GM19240 (cell line): ENCODE measurements around the gene GAB3.
"Not testable (repeated sequence)": the region's sequence is repeated elsewhere in the genome, so short reads cannot be mapped to it uniquely, and the experiment has no call there.

Experiments used
- DNase-seq: peaks from one replicate; pipeline ENCODE4 v3.0.0; 2011; ENCODE audit warnings: low spot score; ENCODE audit not compliant: insufficient read length

Gene GAB3

DNA sequence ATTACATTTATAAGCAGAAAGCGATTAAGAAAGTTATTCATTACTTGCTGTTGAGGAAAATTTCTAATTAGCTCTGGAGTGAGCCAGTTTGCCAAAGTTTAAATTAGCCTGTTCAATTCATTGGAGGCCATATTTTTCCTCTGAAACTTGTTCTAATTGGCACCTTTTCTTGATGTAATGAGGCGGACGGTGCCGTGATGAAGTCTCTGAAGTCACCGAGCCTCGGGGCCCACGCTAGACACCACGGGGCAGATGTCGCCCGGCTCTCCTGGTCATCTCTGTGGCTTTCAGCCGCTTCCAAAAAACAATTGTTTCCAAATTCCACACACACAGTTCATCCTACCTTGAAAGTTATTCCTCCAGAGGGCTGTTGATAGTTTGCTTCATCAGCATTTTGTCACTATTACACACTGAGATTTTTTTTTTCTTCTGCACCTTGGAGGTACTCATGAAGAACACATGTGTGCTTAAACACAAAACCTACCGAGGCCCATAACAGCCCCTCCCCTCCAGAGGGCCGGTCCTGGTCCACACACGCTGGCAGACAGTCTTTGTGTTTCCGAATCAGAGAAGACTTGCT, 93.6 kb downstream of the GAB3 start:
- no peak for DNase-seq

DNA sequence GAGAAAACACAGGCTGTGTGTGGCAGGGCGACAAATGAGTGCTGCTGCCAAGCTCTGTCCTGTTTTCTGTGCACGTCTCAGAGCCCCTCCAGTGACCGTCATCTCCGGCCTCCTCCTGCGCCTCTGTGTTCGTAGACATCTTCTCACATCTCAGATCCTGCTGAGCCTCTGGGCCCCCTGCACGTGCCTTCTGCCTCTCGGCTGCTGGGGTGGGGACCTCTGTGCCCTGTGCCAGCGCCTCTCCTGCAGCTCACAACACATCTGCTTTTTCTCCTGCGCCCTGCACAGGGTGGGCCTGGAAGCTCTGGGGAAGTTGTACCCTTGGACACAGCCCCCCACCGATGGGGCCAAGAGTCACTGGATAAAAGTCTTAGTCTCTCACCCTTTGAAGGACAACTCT, 95.1 kb downstream of the GAB3 start:
- no peak for DNase-seq

GRCh38 chrX:154655346-154655745, 95.5 kb downstream of the GAB3 start:
- DNase-seq = no peak

DNA sequence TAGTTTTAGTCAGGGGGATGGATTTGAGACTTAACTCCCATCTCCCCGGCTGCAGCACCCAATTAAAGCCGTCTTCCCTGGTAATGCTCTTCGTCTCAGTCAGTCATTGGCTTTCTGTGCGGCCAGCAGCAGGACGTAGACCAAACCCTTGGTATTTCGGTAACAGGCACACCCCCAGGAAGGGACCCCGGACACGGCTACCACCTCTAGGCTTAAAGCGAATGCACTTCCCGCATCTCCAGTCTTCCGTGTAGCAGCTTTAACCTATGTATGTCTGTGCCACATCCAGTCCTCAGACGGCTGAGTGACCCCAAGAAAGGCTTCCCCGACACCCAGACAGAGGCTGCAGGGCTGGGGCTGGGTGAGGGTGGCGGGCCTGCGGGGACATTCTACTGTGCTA, 96.0 kb downstream of the GAB3 start:
- no peak for DNase-seq

GRCh38 chrX:154654372-154654771, 96.5 kb downstream of the GAB3 start:
- DNase-seq = no peak

GRCh38 chrX:154653413-154653812, 97.5 kb downstream of the GAB3 start, which contains the start of gene CTAG2:
CTAG2 (minus strand) TSS chrX:154653579; CDS start chrX:154653515, 64 bp downstream.
- not testable (repeated sequence) for DNase-seq

DNA sequence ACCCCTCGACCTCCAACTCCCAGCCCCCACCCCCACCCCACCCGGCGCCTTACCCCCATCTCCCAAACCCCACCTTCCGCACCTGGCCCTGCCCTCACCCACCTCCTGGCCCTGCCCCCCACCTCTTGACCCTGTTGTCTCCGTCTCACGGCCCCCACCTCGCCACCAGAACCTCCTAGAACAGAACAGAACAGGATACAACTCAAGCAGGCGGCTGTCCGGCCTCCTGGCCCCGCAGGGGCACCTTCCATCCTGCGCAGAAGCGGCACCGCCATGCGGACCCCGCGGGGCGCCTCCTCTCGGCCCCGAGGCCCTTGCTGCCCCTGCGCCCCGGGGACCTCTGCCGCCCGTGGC, 97.9 kb downstream of the GAB3 start:
- DNase-seq = no peak

- no peak for DNase-seq
Observed at GRCh38 chrX:154652311-154653047, 98.4 kb downstream of the GAB3 start.

DNA sequence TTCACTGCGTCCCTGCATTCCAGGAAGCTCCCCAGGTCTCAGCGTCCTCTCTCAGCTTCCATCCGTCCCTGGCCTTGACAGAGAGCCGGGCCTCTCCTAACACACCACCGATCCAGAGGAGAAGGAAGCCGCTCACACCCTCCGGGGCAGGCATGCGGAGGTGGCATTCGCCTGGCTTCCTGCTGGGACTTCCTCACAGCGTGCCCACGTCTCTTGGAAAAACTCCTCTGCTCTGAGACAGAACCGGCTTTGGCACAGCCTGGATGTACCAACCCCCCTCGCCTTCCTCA, 100.7 kb downstream of the GAB3 start:
- DNase-seq = no peak

DNA sequence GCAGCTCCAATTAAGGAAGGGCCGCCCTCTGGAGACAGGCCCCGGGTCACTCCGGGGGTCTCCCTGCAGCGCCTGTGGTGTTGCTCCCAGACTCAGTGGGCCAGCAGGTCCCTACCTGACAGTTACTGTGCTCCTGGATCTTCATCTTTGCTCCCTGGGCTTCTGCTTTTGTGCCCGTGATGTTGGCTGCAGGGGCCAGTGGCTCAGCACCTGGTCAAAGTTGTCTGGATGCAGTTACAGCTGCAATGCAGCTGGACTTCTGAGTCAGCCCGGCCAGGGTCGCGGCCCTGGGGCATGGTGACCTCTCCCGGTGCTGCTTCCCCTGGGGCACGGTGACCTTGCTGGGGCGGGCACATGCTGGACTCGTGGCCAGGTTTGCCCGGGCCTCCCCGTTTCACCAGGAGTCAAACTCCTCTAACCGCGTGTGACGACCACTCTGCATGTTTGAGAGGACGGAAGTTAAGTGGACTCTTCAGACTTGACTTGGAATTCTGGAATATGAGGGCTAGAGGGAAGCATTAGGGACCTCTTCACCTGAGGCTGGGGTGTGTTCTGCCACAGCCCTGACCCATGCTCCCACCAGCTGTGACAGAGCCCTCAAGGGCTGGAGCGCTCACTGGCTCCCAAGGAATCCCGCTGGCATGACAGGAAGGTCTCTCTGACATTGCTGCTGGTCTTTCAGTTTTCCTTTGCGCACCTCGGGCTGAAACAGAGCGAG, 101.2 kb downstream of the GAB3 start:
- no peak for DNase-seq

DNA sequence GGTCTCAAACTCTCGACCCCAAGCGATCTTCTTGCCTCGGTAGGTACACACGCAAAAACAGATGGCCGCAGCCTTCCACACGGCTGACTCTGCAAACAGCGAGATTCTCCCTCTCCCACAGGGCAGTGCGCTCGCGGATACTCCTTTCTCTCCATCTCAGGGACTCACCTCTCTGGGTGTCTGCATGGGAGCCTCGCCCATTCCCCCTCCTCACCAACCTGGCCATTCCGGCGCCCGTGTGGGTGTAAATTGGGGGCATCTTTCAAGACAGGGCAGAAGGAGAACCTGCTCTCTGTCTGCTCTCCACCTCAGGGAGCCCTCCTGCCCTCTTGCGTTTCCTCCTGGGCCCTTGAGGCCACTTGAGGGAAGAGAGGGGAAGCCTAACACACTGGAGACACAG, 101.9 kb downstream of the GAB3 start:
- DNase-seq = no peak

DNA sequence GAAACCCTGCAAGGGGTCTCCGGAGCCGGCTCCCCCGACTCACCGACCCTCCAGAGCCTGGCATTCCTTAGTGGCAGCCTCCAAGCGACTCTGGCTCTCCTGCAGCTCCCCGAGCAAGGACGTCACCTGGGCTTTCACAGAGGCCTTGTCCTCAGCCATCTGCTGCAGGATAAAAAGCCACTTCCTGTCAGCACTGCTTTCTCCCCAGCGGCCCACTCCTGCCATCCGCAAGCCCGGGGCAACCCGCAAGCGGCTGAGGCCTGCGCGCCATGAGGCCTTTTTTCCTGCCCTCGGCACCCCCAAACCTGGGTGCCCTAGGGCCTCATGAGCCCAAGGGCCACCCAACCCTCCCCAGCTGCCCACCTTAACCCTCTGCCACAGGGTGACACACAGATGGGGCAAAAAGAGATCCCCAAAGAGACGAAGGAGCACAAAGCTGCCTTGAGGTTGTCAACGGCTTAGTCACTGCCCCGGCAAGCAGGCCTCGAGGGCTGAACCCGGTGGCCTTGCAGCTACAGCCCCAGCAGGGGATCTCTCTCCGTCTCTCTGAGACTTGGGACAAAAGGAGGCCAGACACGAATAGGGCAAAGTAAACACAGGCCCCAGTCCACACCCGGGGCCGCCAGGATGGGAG, 105.0 kb downstream of the GAB3 start:
- not testable (repeated sequence) for DNase-seq

DNA sequence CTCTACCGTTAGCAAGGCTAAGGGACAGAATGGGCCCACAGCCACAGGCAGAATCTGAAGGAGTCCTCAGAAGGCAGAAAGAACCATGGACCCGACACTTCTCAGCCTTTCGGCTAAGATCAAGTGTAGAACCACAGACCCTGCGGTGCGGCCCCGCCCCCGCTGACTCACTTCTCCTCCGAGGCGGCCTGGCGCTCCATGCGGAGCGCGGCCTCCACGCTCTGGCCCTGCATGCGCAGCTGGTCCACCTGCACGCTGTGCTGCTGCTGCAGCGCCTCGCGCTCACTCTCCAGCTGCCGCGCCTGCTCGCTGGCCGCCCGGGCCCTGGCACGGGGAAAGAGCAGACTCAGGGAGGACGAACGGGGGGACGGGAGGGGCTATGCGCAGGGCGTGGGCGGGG, 107.2 kb downstream of the GAB3 start:
- DNase-seq = not testable (repeated sequence)

DNA sequence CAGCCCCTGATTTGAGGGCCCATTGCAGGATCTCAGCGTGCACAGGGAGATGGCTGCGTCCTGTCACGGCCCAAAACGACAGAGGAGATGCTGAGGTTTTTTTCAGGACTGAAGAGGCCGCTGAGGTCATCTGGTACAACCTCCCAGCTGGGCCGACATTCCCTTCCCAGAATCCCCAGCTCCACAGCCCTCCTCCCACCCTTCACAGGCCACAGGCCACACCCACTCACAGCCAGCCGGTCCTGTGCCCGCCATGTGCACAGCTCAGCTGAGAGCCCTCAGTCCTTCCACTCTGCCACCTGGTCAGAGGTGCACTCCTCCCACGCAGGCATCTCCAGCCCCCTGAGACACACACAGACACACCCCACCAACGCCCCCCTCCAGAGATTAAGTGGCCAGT, 109.1 kb downstream of the GAB3 start:
- not testable (repeated sequence) for DNase-seq

DNA sequence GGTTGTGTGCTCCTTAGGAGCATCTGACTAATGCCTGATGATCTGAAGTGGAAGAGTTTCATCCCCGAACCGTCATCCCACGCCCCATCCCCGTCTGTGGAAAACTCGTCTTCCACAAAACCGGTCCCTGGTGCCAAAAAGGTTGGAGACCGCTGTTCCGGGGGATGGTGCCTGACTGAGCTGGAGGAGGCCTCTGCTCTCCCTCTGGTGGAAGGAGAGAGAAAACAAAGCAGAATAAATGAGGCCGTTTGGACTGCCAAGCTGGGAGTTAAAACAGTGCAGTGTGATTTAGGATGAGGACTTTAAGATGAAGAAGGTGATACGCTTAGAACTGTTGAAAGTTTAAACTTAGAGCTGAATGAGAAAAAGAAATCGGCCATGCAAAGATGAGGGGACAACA, 117.2 kb downstream of the GAB3 start:
- DNase-seq = not testable (repeated sequence)

DNA sequence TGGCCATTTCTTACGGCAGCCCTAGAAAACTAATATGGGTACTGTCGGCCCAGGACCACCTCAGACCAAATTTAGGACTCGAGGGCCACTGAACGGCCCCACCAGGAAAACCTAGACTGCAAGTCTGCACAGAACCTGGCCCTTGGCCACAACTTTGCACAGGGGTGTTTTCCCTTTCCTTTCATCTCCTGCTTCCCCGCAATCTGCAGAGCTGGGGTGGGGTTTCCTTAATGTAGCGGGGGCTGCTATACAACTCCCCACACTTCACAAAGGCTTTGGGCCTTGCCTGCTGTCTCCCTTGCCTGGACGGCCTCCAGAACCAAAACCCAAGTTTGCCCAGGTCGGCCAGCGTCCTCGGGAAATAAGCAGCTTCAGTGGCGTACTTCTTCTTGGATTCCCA, 119.9 kb downstream of the GAB3 start:
- DNase-seq = not testable (repeated sequence)

DNA sequence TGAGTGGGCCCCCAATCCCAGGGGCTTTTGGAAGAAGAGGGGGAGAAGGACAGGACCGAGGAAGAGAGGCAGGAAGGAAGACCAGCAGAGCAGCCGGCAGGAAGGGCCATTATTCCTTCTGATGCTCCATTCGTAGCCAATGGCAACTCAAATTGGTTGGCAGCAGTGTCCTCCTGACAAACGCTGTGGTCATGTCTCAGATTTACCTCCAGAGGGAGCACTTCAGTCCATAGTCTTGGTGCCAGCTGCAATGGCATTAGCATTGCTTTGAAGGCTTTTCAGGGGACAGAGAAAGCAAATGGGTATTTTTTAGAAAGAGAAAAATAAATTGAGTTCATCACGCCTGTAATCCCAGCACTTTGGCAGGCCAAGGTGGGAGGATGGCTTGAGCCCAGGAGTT, 121.9 kb downstream of the GAB3 start:
- not testable (repeated sequence) for DNase-seq
